GM18873 (cell line): ENCODE measurements around the gene BTN1A1.
"Not testable (repeated sequence)": the region's sequence is repeated elsewhere in the genome, so short reads cannot be mapped to it uniquely, and the experiment has no call there.

ENCODE experiments used
- ATAC-seq: cut with Tn5 transposase; IDR thresholded peaks from one replicate; pipeline ENCODE4 v1.9.1; 2021; ENCODE audit warnings: mild to moderate bottlenecking, moderate library complexity, moderate number of reproducible peaks; ENCODE audit not compliant: unreplicated experiment, low FRiP score

BTN1A1 gene

GRCh38 chr6:26500102-26500501 lies at the start of gene BTN1A1:
BTN1A1 (plus strand) TSS chr6:26500303; CDS start chr6:26501287, 984 bp downstream.
- no peak for ATAC-seq

DNA sequence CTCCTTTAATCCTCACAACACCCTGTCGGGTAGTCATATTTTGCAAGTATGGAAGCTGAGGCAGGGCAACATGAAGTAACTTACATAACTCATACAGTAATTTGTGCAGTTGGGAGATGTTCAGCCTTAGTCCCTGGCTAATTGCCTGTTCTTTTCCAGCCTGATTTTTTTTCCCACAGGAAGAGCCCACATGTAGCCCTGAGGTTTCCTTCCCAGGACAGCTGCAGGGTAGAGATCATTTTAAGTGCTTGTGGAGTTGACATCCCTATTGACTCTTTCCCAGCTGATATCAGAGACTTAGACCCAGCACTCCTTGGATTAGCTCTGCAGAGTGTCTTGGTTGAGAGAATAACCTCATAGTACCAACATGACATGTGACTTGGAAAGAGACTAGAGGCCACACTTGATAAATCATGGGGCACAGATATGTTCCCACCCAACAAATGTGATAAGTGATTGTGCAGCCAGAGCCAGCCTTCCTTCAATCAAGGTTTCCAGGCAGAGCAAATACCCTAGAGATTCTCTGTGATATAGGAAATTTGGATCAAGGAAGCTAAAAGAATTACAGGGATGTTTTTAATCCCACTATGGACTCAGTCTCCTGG lies 47.4 kb upstream of the BTN1A1 start:
- no peak for ATAC-seq

DNA sequence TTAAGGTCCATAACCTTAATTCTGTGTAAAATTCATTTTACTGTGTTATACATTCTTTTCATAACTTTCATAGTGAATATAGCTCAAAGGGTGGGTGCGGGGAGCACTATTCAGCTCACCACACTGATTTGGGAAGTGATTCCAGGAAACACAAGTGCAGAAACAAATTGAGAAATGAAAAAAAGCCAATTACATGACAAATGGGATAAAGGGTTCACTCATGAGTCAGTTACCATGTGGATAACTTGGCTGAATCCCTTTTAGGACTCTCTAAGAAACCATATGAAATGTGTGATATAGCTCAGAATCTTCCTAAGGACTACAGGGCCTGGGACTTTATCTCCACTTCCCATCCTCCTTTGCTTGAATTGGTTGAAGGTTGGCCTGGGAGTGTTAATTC lies 45.5 kb upstream of the BTN1A1 start:
- no peak for ATAC-seq

DNA sequence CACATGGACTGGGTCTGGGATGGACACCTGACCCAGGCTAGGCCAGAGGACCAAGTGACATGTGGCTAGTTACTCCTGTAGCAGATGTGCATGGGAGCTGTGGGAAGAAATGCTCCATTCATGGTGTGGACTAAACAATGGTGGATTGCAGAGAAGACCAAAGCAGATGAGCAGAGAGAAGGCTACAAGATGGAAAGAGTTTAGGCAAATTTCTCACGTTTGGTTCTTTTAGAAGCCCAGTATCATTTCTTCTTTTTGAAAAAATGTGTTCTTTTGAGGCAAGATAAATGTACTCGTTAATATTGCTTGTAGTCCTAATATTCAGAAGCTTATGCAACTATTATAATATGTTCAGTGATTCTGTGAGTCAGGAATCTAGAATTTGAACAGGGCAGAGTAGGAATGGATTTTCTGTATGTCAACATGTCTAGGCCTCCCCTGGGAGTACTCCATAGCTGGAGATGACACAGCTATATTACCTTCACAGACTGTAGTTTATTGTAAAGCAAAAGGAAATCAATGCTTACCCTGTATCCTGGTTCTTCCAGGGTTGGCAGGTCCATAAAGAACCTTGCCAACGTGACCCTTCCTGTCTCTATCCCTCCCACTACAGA lies 44.6 kb upstream of the BTN1A1 start:
- ATAC-seq, result no peak

GRCh38 chr6:26457264-26457805 lies 42.8 kb upstream of the BTN1A1 start:
- ATAC-seq, result peak; percentile 9

- ATAC-seq, result peak; percentile 93
These were observed 42.1 kb upstream of the BTN1A1 start, which contains the start of gene BTN2A1 for GRCh38 chr6:26457806-26458688. BTN2A1 (plus strand) TSS chr6:26457955; CDS start chr6:26458637, 682 bp downstream.

- no peak for ATAC-seq
These were observed 40.9 kb upstream of the BTN1A1 start for GRCh38 chr6:26459023-26459810.

DNA sequence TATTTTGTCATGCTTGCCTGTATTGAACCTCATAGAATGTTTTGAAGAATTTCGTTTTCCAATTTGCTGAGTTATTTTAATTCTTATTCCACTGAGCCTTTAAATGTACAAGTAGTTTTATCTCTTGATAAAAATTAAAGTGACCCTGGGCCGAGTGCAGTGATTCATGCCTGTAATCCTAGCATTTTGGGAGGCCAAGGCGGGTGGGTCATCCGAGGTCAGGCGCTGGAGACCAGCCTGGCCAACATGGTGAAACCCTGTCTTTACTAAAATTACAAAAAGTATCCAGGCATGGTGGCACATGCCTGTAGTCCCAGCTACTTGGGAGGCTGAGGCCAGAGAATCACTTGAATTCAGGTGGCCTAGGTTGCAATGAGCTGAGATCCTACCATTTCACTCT lies 38.8 kb upstream of the BTN1A1 start:
- ATAC-seq, result not testable (repeated sequence)

GRCh38 chr6:26464014-26464413 lies 36.1 kb upstream of the BTN1A1 start:
- no peak for ATAC-seq

DNA sequence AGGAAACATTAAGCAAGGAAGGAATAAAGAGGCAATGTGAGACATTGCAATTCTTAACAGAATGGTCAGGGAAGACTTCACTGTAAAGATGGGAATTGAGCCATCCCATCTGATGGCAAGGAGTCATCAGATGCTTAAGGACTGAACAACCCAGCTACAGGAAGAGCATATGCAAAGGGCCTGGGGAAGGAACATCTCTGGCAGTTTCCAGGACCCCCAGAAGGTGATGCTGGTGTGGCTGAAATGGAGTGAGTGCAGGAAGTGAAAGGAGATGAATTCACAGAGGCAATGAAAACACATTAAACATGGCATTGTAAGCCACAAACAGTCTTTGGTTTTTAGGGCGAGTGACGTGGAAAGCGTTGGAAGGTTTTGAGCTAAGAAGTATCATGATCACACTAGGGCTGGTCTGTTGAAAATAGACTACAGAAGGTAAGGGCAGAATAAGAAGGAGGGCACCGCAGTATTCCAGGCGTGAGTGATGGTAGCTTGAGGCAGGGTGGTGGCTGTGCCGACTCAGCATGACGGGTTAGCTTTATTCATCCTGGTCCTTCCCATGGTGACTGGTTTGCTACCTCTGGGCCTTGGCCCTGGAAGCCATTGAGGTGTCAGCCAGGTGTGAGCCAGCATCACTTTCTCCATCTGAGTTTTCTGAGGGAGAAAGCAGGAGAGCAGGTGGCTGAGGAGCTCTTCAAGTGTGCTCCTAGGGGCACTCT lies 35.5 kb upstream of the BTN1A1 start:
- no peak for ATAC-seq

GRCh38 chr6:26465776-26466175 lies 34.3 kb upstream of the BTN1A1 start:
- no peak for ATAC-seq

DNA sequence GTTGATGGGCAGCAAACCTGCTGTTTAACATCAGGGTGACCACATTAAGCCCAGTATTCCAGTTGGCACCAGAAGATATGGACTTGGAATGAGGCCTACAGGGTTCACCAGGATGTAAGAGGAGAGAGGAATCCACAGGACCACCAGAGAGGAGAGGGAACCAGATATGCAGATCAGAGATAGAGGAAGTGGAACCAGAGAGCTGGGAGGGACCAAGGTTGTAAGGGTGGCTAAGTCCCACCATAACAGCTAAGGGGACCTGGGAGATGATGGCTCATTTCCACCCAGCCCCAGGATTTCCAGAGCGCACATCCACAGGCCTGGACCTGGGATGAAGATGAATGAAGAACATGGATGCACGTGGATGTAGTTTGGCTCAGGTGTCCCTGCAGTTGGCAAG lies 31.3 kb upstream of the BTN1A1 start:
- no peak for ATAC-seq

DNA sequence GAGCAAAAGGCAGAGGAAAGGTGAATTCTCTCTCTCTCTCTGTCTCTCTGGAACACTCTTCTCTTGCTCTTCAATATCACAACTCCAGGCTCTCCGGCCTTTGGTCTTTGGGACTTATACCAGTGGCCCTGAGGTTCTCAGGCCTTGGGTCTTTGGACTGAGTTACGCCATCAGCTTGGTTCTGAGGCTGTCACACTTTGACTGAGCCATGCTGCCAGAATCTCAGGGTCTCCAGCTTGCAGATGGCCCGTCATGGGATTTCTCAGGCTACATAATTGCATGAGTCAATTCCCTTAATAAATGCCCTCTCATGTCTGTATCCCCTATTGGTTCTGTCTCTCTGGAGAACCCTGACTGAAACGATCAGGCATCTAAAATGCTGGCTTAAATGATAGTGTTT lies 29.5 kb upstream of the BTN1A1 start:
- ATAC-seq, result no peak

- ATAC-seq, result no peak
These were observed 28.1 kb upstream of the BTN1A1 start for GRCh38 chr6:26471970-26472369.

DNA sequence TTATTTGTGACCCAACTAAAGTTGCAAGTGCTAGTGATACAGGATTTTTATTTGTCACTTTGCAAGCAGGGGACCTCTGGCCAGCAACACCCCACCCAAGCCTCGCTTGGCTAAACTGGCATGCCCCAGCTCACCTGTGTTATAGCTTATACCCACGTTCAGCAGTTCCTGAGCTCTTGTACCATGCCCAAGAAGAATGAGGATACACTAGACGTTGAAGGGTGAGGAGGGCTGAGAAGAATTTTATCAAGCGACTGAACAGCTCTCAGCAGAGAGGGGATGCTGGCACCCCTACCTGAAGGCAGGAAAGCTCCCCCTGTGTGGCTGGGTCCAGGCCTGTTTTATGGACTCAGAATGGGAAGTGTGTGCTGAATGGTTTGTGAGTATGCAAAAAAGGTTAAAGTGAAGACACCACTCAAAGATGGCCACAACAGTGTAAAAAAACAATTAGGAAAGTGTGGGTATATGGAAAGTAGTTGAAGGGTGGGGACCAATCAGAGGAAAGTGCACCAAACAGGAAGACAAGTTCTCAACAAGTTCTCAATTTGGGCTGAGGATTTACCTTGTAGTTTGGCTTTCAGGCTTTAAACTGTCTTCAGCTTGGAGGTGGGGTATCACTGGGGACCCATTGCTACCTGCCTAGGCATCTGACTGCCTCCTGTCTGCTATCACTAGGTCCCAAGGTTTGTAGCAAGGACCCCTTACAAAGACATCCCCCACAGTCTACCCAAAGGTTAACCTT lies 27.4 kb upstream of the BTN1A1 start:
- ATAC-seq, result no peak

- ATAC-seq, result no peak
These were observed 26.7 kb upstream of the BTN1A1 start for GRCh38 chr6:26473429-26473757.

DNA sequence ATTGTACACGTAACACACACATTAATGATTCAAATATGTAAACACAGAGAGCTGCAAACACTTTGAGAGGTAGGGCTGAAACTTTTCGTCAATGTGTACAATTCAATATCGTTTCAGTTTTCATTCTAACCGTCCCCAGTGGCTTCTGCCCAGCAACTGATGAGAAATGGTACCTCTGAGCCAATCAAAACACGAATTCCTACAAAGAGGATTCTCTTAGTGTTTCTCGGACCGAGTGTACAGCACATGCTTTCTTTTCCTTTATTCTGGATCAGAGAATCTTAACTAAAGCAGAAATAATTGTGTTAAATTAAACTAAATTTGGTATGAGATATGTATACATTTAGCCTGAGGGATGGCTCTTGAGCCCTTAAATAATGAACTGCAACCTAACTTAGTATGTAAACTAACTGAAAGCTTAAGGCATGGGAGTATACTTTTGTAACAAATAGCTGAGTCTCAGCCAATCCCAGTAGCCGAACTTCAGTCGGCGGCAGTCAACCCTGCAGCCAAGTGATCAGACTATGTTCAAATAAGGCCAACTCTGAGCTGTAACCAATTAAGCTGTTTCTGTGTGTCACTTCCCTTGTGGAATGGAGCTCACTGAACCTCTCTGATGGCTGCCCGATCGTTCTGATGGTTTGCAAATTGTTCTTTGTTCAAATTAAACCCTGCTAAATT lies 26.2 kb upstream of the BTN1A1 start:
- ATAC-seq, result peak; percentile 92

DNA sequence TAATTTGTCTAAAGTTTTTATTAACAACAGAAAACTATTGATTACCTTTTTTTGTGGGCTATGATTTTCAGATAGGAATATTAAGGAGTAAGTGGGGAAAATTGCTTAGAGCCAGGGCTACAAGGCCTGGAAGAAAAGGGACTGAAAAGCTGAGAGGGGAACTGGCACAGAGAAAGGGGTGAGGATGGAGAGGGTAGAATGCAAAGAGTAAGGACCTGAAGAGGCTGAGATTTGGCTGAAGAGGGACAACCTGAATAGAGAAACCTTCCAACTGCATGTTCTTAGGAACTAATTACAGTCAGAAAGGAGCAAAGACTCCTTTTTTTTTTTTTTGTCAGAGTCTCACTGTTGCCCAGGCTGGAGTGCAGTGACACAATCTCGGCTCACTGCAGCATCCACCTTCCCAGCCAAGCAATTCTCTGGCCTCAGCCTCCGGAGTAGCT lies 25.6 kb upstream of the BTN1A1 start:
- no peak for ATAC-seq
